ENCODE measurements around the gene ARL14EP.

ARL14EP gene

DNA sequence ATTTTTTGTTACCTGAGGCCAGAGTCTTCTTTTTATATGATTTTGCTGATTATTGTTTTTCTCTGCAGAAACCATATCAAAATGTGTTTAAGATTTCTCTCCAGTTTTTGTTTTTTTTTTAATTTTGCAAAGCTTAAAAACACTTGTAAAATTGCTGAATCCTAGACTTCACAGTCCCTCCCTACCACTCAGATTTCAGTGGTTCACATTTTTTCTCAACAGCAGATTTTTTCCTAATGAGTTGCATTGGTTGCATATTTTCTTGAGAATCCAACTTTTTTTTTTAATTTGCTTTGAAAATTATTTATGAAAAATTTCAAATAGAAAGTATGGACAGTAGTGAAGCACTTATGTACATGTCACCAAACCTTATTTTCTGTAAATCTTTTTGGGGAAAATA, 5.8 kb downstream of the ARL14EP start:
- DNase-seq, result no peak

DNA sequence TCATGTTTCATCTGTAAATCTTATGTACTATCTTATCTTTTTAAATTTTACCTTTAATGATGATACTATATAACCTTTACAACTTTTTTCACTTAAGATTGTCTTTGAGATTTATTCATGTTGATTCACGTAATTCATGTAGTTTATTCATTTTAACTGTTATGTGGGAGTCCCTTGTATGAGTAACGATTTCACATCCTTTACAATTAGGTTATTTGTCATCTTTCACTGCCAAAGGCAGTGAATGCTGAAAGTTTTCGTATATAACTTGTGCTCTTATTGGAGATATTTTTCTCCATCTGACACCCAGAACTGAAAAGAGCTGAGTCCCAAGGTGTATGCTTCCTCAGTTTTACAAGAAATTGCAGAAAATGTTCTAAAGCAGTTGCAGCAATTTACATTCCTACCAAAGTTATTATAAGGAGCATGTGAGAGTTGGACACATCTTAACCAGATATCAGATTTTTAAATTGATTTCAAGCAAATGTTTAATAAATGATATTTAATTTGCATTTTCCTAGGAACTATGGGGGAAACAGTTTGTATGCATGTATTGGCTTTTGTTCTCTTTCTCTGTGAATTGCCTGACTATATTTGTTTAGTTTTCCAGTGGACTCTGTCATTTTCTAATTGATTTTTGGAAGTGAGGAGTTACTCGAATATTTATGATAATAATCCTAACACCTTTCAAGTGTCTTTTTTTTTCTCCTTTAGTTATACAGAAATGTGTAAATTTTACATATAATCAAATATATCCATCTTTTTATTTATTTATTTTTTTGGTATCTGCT, 6.4 kb downstream of the ARL14EP start:
- no peak for DNase-seq

DNA sequence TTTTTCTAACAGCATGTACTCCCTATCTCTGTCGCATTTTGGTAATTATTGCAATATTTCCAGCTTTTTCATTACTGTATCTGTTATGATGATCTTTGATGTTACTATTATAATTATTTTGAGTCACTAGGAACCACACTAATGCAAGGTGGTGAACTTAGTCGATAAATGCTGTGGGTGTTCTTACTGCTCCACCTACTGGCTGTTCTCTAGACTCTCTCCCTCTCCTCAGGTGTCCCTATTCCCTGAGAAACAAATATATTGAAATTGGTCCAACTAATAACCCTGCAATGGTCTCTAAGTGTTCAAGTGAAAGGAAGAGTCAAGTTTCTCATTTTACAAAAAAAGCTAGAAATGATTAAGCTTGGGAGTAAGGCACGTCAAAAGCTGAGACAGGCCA, 10.5 kb downstream of the ARL14EP start:
- no peak for DNase-seq

DNA sequence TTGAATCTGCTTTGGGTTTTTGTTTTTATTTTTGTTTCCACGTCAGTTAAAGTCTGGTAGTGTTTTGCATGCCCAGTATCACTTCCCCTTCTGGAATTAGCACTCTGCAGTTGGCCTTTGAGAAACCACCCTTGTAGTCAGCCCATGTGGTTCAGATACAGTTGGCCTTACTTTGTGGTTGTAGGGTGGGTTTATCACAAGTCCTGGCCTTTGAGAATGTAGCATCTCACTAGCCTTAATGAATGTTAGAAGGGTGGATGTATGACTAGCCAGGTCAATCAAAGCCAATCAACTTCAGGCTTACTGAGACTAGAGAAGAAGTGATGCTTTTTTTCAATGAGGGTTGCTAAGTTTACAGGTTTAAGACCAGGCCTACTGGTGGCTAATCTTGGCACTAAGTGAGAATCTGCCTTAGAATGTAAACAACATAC, 19.8 kb downstream of the ARL14EP start:
- DNase-seq, result no peak

DNA sequence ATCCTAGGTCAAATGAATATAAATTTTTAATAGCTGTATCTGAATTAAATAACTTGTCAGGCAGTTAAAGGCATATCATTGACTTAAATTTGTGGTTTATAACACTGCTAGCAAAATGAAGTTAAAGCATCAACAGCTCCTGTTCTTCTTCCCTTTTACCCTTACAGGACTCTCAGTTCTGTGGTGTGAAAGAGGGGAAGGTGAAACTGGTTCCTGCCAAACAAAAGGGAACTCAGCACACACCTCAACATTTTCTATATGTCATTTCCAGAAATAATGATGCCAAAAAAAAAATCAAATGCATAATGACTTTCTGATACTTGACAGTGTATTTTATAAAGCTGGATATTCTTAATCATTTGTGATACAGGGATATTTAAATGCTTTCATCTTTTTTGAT, 21.2 kb downstream of the ARL14EP start:
- DNase-seq, result no peak

DNA sequence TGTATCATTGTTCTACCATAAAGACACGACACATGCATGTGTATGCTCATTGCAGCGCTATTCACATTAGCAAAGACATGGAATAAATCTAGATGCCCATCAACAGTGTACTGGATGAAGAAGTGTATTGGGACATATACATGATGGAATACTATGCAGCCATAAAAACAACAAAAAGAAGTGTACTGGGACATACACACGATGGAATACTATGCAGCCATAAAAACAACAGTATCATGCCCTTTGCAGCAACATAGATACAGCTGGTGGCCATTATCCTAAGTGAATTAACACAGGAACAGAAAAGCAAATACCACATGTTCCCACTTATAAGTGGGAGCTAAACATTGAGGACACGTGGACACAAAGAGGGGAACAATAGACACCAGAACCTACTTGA, 22.7 kb downstream of the ARL14EP start:
- no peak for DNase-seq

DNA sequence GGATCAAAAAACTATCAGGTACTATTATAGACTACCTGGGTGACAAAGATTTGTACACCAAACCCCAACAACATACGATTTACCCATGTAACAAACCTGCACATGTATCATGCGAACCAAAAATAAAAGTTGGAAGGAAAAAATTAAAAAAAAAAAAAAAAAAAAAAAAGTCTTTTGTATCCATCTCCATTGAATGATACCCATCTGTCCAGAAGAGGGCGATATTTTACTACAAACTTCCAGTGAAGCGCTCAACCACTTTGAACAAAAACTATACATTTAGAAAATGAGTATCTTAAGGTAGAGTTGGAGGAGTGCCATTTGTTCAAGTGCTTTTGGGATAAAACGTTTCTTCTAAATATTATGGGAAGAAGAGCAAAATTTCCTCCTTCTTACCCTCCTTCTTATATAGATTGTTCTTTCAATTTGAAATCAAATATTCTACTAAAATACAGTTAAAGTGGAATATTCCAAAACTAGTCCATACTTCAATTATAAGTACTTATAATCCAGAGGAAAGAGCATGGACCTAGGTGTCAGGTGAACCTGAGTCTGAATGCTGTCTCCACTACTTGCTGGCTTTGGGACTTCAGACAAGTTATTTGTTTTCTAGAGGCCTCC, 23.3 kb downstream of the ARL14EP start:
- DNase-seq, result no peak

DNA sequence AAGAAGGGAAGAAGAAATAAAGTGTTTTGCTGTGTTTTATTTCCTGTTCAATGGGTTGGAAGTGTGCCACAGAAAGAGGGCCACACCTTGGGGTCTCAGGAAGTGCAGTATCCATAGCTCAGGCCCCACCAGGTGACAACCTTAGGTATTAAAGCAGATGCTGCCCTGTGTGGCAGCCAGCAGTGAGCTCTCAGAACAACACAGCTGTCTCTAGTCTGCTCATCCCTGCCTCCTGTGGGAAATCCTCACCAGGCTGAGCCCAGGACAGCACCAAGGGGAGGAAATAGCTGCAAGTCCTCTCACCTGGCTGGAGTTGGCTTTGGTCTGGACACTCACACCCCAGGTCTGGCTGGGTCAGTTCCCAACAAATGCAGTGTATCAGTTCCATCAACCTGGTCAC, 25.1 kb downstream of the ARL14EP start:
- DNase-seq, result no peak

DNA sequence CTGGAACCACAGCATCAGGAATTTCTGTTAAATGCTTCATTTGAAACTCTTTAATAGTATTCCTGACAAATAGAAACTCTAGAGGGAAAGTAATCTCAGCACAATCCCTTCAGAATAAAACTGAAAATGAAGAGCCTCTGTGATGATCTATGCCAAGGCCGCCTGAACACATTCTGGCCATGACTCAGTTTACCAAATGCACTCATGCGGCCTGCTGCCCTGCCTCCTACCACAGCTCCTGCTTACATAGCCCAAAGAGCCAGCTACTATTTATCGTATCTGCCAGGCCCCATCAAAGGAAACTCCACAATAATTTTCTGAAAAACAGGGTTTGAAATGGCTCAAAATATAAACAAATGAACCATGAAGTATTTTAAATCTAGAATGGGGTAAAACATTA, 27.0 kb downstream of the ARL14EP start:
- DNase-seq, result no peak

DNA sequence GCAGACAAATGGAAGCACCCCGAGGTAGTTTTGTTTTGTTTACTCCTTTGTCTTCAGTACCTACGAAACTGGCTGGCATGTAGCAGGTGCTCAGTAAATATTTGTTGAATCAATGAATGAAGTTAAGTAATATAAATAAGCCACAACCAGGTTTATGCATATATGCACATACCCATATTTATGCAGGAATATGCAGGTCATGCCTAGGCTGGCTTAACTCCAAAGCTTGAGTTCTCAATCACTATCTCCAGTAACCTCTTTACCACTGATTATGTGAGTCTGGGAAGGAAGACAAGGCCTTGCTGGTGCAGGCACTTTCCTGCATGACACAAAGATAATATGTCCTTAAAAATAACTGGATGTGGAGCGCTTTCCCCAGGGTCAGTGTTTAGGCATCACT, 27.5 kb downstream of the ARL14EP start:
- DNase-seq, result no peak

DNA sequence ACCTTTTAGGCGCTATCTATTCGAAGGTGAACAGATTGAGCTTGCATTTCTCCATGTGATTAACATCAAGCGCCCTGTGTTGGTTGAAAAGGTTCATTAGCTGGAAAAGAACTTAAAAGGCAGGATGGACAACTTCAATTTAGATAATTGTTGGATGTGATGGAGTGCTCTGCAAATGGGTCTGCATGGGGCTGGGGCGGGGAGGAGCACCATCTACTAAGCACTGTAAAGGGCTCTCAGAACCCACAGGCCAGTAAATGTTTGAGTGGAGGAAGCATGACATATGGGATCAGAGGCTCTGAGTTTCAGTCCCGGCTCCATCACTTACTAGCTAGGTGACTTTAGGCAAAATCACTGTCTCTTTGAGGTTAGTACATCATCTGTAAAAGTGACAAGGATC, 28.2 kb downstream of the ARL14EP start:
- DNase-seq, result no peak

DNA sequence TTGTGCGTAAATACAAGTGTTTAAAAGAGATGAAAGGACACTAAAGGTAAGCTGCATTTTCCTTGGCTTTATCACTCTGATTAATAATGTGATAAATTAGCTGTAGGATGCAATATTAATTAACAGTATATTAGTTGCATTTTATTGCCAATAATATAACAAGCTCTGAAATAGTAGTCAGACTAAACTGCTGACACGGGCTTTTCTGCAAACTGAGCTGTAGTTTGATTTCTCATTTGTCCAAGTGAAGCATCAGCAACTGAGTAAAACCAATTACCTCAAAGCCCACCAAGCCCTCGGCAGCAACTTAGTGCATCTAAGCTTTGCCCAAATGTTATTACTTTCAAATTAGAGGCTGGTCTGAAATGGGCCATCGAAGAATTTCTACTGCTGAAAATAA, 33.5 kb downstream of the ARL14EP start:
- DNase-seq, result no peak

DNA sequence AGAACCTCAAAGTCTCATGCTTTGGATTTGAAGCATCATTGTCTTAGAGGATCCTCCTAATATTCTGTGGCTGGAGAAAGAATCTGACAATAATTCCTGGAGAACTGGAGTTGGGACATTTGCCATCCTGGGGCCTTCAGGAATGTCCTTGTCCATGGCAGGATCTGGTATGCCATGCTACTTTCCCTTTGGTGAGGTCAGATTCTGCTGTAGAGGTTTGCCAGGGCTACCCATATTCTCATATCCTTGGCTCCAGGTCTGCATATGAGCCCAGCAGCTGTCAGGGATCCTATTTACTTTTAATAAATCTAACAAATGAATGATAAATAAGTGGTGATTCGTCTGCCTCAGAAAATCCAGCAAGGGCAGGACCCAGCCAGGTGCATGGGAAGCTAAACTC, 35.0 kb downstream of the ARL14EP start:
- no peak for DNase-seq

DNA sequence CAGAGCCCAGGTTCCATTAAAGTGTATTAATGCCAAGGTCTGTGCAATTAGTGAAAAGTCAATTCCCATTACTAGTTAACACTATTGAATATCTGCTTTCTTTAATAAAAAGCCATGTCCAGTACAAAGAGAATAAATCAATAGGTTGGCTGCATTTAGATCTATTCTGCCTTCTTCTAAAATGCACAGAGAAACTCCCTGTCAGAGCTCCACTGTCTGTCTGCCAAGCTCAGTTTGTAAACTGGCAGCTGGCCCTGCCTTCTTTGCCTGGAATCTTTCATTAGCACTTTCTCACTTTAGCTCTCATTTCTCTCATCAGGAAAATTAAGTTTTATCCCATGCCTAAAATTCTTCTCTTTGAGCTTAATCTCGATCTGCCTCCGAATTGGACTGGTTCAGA, 35.6 kb downstream of the ARL14EP start:
- no peak for DNase-seq

DNA sequence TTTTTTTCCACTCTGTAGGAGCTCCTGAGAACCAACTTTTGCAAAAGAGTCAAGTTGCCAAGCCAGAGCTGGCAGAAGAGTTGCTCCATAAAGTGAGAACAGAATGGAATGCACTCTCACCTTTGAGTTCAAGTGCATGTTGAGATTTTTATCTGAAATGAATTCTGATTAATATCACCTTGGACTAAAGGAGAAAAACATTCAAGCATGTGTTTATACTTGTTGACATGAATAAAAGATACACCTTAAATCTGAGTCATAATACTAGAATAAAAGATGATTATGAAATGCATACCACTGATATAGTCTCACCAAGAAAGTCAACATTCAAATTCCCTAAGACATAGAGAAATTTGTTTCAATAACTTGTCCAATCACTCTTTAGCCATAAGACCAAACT, 37.8 kb downstream of the ARL14EP start:
- no peak for DNase-seq

DNA sequence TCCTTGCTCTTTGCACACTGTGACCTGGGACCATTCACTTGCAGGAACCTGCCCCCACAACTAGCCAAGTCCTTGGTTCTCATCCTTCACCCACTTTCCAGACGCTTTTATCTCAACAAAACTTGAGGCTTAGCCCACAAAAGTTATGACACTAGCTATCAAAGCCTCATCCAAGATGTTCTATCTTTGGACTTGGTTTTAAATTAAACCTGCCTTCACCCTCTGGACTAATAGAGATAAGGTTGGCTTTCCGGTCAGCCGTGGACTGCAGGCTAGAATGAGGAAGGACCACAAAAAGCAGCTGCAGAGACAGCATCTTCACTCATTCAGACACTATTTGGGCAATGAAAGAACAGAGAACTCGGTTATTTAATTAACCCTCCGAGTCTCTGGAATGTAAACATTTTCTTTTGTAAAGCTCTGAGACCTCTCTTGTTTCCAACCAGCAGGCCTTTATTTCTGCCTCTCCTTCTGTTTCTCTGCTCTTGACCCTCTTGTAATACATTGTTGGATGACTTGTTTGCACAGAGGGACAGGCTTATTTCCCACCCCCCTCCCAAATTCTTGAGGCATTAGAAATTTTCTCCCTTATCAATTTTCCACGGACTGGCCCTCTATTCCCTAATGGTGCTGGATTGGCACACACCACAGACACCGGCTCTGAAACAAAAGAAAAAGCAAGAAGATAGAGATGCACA, 41.4 kb downstream of the ARL14EP start:
- no peak for DNase-seq

DNA sequence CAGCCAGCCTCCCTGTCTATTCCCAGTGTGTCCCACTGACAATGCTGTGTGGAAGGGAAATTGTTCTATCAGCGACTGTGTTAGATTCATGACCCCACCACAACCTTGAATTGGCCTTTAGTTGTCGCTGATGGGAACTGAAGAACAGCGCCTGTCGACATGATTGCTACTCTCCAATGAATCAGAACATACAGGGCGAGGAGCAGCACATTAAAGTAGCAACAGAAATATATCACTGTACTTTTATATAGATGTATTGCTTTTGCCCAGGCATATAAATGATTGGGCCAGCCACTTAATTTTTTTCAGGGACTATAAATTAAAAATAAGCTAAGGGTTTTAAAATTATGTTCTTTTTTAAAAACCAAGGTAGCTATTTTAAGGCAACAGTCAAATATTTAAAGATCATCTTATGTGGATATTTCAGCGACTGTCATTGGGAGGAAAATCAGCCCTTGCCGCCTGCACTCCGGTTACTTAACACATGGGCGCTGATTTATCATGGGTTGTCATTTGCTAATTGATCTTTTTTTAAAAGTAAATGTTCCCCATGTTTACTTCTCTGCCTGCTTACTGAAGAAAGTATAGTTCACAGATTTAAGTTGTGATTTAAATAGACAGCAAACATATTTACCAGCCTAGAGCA, 42.1 kb downstream of the ARL14EP start:
- DNase-seq, result no peak

DNA sequence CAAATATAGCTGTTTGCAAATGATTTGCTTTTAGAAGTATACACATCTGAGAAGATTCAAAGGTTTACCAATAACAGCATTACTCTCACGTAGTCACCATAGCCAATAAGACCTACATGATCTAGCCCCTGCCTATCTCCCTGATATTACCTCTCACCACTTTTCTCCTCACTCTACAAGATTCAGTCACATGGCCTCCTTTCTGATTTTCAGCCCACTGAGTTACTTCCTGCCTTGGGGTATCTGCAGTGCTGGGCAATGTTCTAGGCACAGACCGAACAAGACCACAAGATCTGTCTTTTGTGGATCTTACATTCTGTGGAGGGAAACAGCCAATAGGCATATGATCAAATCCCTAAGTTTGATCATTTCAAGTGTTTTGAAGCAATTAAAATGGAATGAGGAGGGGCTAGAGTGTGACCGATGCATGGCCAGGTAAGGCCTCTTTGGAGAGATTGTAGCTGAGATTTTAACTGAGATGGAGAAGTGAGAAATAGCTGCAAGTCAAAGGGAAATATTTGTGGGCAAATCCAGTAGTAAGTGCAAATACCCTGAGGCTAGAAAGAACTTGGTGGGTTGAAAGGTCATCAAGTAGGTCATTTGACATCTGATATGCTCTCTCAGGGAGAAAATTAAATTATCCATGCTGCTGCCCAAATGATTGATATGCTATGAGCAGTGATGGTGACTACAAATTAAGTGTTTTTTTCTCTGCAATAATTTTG, 43.1 kb downstream of the ARL14EP start:
- no peak for DNase-seq

DNA sequence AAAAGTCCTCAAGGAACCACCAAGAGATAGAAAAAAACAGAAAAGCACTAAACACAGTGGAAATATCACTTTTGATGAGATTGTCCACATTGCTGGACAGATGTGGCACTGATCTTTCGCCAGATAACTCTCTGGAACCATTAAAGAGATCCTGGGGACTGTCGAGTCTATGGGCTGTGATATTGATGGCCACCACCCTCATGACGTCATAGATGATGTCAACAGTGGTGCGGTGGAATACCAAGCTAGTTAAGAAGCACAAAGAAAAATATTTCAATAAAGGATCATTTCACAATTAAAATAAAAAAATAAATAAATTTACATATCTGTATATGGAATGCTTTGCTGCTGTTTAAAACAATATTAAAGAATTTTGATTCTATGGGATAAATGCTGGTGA, 45.5 kb downstream of the ARL14EP start:
- DNase-seq, result no peak

DNA sequence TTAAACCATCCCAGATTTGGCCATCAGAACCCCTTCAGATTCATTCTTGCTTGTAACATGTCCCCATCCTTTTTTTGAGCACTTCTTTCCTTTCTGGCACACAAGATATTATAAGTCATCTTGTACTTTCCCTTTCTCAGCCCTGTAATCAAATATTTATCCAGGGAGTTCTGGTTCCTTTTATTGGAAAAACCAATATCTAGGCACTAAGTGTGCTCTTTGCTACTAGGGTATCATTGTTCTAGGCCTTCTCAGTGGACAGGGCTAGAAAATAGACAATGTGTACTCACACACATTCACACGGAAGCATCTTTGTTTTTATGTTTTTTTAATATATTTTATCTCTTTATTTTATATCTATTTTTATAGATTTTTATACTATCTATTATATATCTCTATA, 47.3 kb downstream of the ARL14EP start:
- DNase-seq, result no peak

DNA sequence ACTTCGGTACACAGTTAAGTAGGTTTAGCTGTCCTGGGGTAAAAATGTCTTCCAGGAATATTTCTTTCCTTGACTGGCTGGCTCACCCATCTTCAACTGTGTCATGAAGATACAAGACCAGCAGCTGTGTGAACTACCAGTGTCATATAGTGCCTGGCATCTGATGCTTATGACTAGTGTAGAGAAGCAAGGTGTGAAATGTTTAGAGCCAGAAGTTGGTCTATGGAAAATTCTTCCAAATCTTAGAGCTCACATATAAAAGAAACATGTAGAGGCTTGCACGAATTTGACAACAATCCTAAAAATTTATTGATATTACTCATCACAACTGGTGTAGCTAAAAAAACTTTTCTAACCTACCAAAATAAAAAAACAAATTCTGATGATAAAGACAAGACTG, 54.4 kb downstream of the ARL14EP start:
- no peak for DNase-seq

DNA sequence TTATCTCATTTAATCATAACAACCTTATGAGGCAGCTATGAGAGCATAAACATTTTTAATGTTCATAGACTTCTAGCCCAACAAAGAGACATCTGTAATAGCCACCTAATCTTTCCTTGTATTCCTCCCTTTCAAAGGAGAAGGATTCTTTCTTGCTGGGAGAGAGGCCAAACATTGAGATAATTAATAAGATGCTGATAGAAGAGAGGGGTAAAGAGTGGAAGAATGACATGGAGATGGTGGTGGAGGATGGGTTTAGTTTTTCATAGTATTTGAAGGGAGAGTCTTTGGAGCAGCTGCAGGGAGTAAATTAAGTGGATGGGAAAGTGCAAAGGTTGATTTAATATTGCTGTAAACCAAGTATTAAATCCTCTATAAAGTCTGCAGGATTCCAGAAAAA, 57.9 kb downstream of the ARL14EP start:
- no peak for DNase-seq

DNA sequence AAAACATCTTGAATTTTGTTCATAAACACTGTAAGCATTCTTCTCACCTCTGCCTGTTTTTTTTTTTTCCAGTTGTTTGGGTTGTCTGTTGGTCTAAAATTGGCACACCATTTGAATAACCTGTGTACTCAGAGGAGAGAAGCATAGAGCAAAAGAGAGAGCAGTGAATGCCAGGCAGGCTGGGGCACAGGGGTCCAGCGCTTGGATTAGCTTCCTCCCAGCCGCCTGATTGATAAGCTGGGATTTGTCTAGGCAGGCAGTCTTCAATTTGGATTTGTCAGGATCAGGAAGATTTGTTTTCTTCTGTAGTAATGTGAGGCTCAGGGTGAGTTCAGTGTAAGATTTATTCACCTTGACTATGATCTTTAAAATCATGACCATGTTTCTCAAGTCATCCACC, 59.0 kb downstream of the ARL14EP start:
- no peak for DNase-seq
